ENCODE measurements around the gene DSCAML1.

The DSCAML1 gene
- 0.24 to 0.70 reads per million in 2 donors for total RNA-seq

- DNase-seq = peak; percentile 36
These were observed at the start of gene DSCAML1 for GRCh38 chr11:117796872-117797529. TSS of gene DSCAML1 (minus strand) at chr11:117797216. CDS start at chr11:117797079, 137 bp downstream.

GRCh38 chr11:117843666-117844484, 46.9 kb upstream of the DSCAML1 start:
- DNase-seq = peak; percentile 84

GRCh38 chr11:117842131-117842941, 45.3 kb upstream of the DSCAML1 start:
- DNase-seq = no peak

- DNase-seq = no peak
These were observed 44.6 kb upstream of the DSCAML1 start for GRCh38 chr11:117841551-117842031.

GRCh38 chr11:117840881-117841550, 44.0 kb upstream of the DSCAML1 start:
- DNase-seq = no peak

GRCh38 chr11:117839936-117840813, 43.2 kb upstream of the DSCAML1 start:
- DNase-seq = no peak

- no peak for DNase-seq
These were observed 42.4 kb upstream of the DSCAML1 start for GRCh38 chr11:117839380-117839881.

GRCh38 chr11:117838901-117839300, 41.9 kb upstream of the DSCAML1 start:
- DNase-seq = no peak

- DNase-seq = no peak
These were observed 40.8 kb upstream of the DSCAML1 start for GRCh38 chr11:117837791-117838190.

GRCh38 chr11:117837070-117837776, 40.2 kb upstream of the DSCAML1 start:
- no peak for DNase-seq

GRCh38 chr11:117836077-117836960, 39.3 kb upstream of the DSCAML1 start:
- no peak for DNase-seq

- DNase-seq = no peak
These were observed 38.6 kb upstream of the DSCAML1 start for GRCh38 chr11:117835576-117835975.

- no peak for DNase-seq
These were observed 37.9 kb upstream of the DSCAML1 start for GRCh38 chr11:117834838-117835443.

- no peak for DNase-seq
These were observed 37.2 kb upstream of the DSCAML1 start for GRCh38 chr11:117834068-117834810.

GRCh38 chr11:117833401-117833891, 36.4 kb upstream of the DSCAML1 start:
- DNase-seq = no peak

- no peak for DNase-seq
These were observed 35.5 kb upstream of the DSCAML1 start for GRCh38 chr11:117832511-117832910.

GRCh38 chr11:117831661-117832415, 34.8 kb upstream of the DSCAML1 start:
- no peak for DNase-seq

Measured in T-helper 9 cell (primary cell).